Endothelial cell (in vitro differentiated cells): Measurements from ENCODE around the gene YY1. TPM values are rescaled to one million over a fixed set of nuclear protein-coding genes. Genes with fewer than 3 reads are reported as not detected.
A peak's percentile ranks its signal among the peaks of the same experiment; 100 is the strongest.
"Not testable (repeated sequence)": the region's sequence is repeated elsewhere in the genome, so short reads cannot be mapped to it uniquely, and the experiment has no call there.

Source experiments
- DNase-seq: peaks from one replicate; pipeline ENCODE4 v3.0.0; 2021; ENCODE audit warnings: low spot score
- H3K27ac Mint-ChIP-seq: one replicate; pipeline ENCODE4 v1.8.0; 2021; ENCODE audit warnings: mixed read lengths, inconsistent platforms; ENCODE audit not compliant: unreplicated experiment
- H3K27me3 Mint-ChIP-seq: one replicate; pipeline ENCODE4 v1.8.0; 2021; ENCODE audit warnings: mild to moderate bottlenecking, moderate library complexity, mixed read lengths, inconsistent platforms; ENCODE audit not compliant: unreplicated experiment
- H3K36me3 Mint-ChIP-seq: one replicate; pipeline ENCODE4 v1.8.0; 2021; ENCODE audit warnings: mild to moderate bottlenecking, low read depth, mixed read lengths, inconsistent platforms; ENCODE audit not compliant: unreplicated experiment
- H3K4me1 Mint-ChIP-seq: one replicate; pipeline ENCODE4 v1.8.0; 2021; ENCODE audit warnings: mild to moderate bottlenecking, mixed read lengths, inconsistent platforms; ENCODE audit not compliant: unreplicated experiment
- H3K4me3 Mint-ChIP-seq: one replicate; pipeline ENCODE4 v1.8.0; 2021; ENCODE audit warnings: mild to moderate bottlenecking, mixed read lengths, inconsistent platforms; ENCODE audit not compliant: unreplicated experiment
- H3K9me3 Mint-ChIP-seq: one replicate; pipeline ENCODE4 v1.8.0; 2021; ENCODE audit warnings: mixed read lengths, inconsistent platforms; ENCODE audit not compliant: unreplicated experiment
- total RNA-seq: library from RNA; stranded (reverse); fragmentation: NEBNext Ultra II Directional; extraction: Animal tissue kit (Norgen Biotek cat#: 25700); gene quantifications from one replicate; pipeline ENCODE4 v1.2.1, GENCODE V29; 2021; ENCODE audit not compliant: unreplicated experiment
- TF ChIP-seq, protein P1 (sequence below): fragments of 200-600 bp; sonication (generic); IDR thresholded peaks from one replicate; pipeline ENCODE4 v1.5.0; 2021; ENCODE audit warnings: antibody characterized with exemption; ENCODE audit not compliant: unreplicated experiment

YY1 gene
- total RNA-seq, 1 donor from 2014 or later = 81.7 TPM

DNA sequence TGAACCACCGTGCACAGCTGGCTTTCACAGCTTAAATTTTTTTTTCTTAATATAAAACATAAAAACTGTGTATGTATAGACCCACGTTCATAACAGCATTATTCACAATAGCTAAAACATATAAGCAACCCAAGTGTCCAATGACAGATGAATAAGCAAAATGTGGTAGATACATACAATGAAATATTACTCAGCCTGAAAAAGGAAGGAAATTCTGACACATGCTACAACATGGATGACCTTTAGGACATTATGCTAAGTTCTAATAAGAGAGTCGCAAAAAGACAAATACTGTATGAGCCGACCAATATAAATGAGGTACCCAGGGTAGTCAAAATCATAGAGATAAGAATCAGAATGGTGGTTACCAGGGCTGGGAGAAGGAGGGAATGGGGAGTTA lies 13.8 kb upstream of the YY1 start:
- Mint-ChIP-seq H3K4me3 (no peak overlapping the region), H3K27me3 (peaks cover 2% of the 10 kb centered on the region), H3K9me3 (no peaks in the 10 kb centered on the region), H3K36me3 (peaks cover 2% of the 10 kb centered on the region), H3K27ac (peak overlapping the region; percentile 62), H3K4me1 (peaks cover 26% of the 10 kb centered on the region)
- TF ChIP-seq, protein P1, sequence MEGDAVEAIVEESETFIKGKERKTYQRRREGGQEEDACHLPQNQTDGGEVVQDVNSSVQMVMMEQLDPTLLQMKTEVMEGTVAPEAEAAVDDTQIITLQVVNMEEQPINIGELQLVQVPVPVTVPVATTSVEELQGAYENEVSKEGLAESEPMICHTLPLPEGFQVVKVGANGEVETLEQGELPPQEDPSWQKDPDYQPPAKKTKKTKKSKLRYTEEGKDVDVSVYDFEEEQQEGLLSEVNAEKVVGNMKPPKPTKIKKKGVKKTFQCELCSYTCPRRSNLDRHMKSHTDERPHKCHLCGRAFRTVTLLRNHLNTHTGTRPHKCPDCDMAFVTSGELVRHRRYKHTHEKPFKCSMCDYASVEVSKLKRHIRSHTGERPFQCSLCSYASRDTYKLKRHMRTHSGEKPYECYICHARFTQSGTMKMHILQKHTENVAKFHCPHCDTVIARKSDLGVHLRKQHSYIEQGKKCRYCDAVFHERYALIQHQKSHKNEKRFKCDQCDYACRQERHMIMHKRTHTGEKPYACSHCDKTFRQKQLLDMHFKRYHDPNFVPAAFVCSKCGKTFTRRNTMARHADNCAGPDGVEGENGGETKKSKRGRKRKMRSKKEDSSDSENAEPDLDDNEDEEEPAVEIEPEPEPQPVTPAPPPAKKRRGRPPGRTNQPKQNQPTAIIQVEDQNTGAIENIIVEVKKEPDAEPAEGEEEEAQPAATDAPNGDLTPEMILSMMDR = no peak
- no peak for DNase-seq

DNA sequence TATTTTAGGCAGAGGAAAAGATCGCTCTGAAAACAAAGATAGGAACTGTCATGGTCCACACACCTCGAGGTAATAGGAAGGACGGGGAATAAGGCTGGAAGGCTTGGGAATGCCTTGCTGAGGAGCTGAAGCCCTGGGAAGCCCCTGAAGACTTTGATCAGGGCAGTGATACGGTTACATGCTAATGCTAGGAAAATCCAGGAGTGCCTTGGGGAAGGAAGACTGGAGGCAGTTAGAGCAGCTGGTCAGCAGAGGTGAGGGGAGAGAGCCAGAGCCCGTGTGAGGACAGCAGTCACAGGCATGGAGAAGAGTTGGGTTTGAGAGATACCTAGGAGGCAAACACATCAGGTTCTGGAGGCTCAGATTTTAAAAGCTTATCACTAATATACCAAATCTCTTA lies 8.6 kb upstream of the YY1 start:
- peaks cover 2% of the 10 kb centered on the region for H3K27me3 Mint-ChIP-seq
- no peaks in the 10 kb centered on the region for H3K9me3 Mint-ChIP-seq
- H3K4me1 Mint-ChIP-seq = peaks cover 18% of the 10 kb centered on the region
- H3K36me3 Mint-ChIP-seq = peaks cover 6% of the 10 kb centered on the region
- peak overlapping the region; percentile 38 for H3K4me3 Mint-ChIP-seq
- DNase-seq = no peak
- H3K27ac Mint-ChIP-seq = peak overlapping the region; percentile 57
- TF ChIP-seq, protein P1 = no peak

DNA sequence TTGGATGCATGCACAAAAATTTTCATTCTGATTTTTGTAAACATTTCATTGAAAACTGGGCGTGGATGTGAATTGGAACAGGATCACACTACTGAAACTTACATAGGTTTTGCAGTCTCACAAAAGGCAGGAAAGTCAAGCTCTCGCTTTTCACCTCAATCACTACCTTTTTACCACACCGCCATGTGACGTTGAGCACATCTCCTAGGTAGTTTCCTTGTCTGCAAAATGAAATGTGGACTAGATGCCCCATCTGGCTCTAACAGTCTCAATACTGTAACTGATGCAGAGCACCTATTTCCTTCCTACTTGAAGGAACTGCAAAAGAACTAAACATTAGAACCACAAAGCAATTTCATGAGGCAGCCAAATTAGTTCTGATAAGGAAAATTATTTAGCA lies 4.4 kb upstream of the YY1 start:
- H3K36me3 Mint-ChIP-seq = peaks cover 16% of the 10 kb centered on the region
- H3K27ac Mint-ChIP-seq = no peak overlapping the region
- H3K27me3 Mint-ChIP-seq = peaks cover 9% of the 10 kb centered on the region
- TF ChIP-seq, protein P1 = no peak
- H3K4me3 Mint-ChIP-seq = no peak overlapping the region
- no peak for DNase-seq
- H3K4me1 Mint-ChIP-seq = peaks cover 29% of the 10 kb centered on the region
- no peaks in the 10 kb centered on the region for H3K9me3 Mint-ChIP-seq

DNA sequence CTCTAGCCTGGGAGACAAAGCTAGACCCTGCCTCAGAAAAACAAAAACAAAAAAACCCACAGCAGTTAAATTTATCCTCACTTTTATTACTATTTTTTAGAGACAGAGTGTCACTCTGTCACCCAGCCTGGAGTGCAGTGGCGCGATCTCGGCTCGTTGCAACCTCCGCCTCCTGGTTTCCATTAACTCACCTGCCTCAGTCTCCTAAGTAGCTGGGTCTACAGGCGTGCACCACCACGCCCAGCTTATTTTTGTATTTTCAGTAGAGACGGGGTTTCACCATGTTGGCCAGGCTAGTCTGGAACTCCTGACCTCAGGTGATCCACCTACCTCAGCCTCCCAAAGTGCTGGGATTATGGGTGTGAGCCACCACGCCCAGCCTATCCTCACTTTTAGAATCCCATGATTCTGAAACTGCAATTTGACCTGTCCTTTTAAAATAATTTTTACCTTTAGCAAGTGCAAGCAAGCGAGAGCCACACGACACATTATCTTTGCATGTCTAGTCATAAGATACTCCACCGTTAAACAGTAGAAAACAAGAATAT lies 2.6 kb upstream of the YY1 start:
- Mint-ChIP-seq H3K4me1 (peaks cover 29% of the 10 kb centered on the region), H3K36me3 (peaks cover 14% of the 10 kb centered on the region), H3K27me3 (peaks cover 13% of the 10 kb centered on the region), H3K4me3 (peak overlapping the region; percentile 98), H3K27ac (peak overlapping the region; percentile 99)
- DNase-seq, H3K9me3 Mint-ChIP-seq: not testable (repeated sequence)

DNA sequence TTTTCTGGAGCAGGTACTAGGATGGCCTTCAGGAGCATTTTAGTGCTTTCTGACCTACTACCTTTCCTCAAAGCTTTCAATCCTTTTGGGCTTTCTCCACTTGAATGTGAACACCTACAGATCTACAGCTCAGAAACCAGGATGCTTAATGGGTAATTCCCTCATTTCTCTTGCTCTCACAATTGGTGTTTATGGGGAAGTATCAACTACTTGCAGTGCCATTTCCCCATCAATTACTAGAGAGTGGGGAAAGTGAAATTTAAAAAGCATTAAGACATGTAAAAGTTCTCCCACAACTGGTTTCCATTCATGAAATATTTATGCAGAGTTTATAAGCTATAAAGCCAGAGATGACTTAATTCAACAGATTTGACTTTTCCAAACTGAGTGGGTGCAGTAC lies 2.1 kb upstream of the YY1 start:
- DNase-seq = no peak
- H3K27me3 Mint-ChIP-seq = peaks cover 13% of the 10 kb centered on the region
- TF ChIP-seq, protein P1 = no peak
- no peaks in the 10 kb centered on the region for H3K9me3 Mint-ChIP-seq
- peak overlapping the region; percentile 99 for H3K27ac Mint-ChIP-seq
- peaks cover 14% of the 10 kb centered on the region for H3K36me3 Mint-ChIP-seq
- peaks cover 33% of the 10 kb centered on the region for H3K4me1 Mint-ChIP-seq
- peak overlapping the region; percentile 98 for H3K4me3 Mint-ChIP-seq
